HCT116 (cell line): ENCODE results near the gene ADGRV1. TPM values are rescaled to one million over a fixed set of nuclear protein-coding genes. Genes with fewer than 3 reads are reported as not detected.

ENCODE experiments used
- ATAC-seq: fragments of 200-7000 bp; cut with Tn5 transposase; 2 replicates; pipeline ENCODE4 v1.9.1; 2020; ENCODE audit warnings: mild to moderate bottlenecking, moderate library complexity
- BruUV-seq: library from RNA; stranded (reverse); fragments of 400-500 nt; replicated peaks from 2 replicates; lab custom pipeline; 2021; lab: Mats Ljungman, UMichigan
- CTCF ChIA-PET: fragments of 300-600 bp; sonication (Branson Sonifier 250); formaldehyde crosslinking; loops from one replicate; lab custom pipeline; 2021; ENCODE audit warnings: antibody characterized with exemption; lab: Charles Lee
- POLR2A ChIA-PET: fragments of 300-600, 350-600 bp; sonication (Branson Sonifier 250); formaldehyde crosslinking; loops from one replicate; lab custom pipeline; 2021; ENCODE audit warnings: antibody characterized with exemption; lab: Charles Lee
- RAD21 ChIA-PET, 2 experiments: fragments of 300-600 bp; sonication (Branson Sonifier 250); formaldehyde crosslinking; loops; one replicate each; lab custom pipeline; 2023; ENCODE audit warnings: low total read pairs in 2 of 2; ENCODE audit not compliant: uncharacterized antibody in 2 of 2, unreplicated experiment in 2 of 2, low non-redundant PET in 1 of 2; lab: Charles Lee
- DNase-seq: peaks from one replicate; pipeline ENCODE4 v3.0.0-alpha.2; 2010; ENCODE audit warnings: low read depth, low spot score
- H2AFZ ChIP-seq: fragments of 200-600 bp; shearing (Covaris generic), sonication (generic); 2 replicates; pipeline ENCODE4 v1.6.1; 2017; ENCODE audit warnings: low read depth, mixed run types, mixed read lengths, antibody characterized with exemption, low read length; ENCODE audit not compliant: poor library complexity, severe bottlenecking
- H3K27ac ChIP-seq: 2 replicates; pipeline ENCODE4 v1.5.1; 2012; ENCODE audit warnings: low read depth, low read length
- H3K27me3 ChIP-seq: fragments of 200-600 bp; sonication (generic); 2 replicates; pipeline ENCODE4 v1.6.1; 2016; ENCODE audit warnings: mixed run types, low read length, mixed read lengths; ENCODE audit not compliant: insufficient read depth
- H3K36me3 ChIP-seq, 2 experiments: fragments of 200-500 bp in 1 of 2; fragments of 200-600 bp in 1 of 2; sonication (Bioruptor generic) in 1 of 2; sonication (generic) in 1 of 2; 2 replicates each; pipeline versions ENCODE4 v1.5.1 to v1.6.1; 2014 to 2016; ENCODE audit warnings: low read length in 2 of 2, inconsistent platforms in 1 of 2, mixed read lengths in 1 of 2, mixed run types in 1 of 2; ENCODE audit not compliant: insufficient read depth in 2 of 2, control insufficient read depth in 1 of 2
- H3K4me1 ChIP-seq, 2 experiments: fragments of 200-600 bp in 1 of 2; sonication (generic) in 1 of 2; 2 replicates each; pipeline versions ENCODE4 v1.5.1 to v1.6.1; 2012 to 2017; ENCODE audit warnings: low read length in 2 of 2, inconsistent platforms in 1 of 2, mild to moderate bottlenecking in 1 of 2, mixed read lengths in 1 of 2, mixed run types in 1 of 2, moderate library complexity in 1 of 2; ENCODE audit not compliant: insufficient read depth in 2 of 2, control insufficient read depth in 1 of 2
- H3K4me2 ChIP-seq: fragments of 200-600 bp; sonication (generic); 2 replicates; pipeline ENCODE4 v1.6.1; 2017; ENCODE audit warnings: mixed run types, low read length, mixed read lengths
- H3K4me3 ChIP-seq, 2 experiments: fragments of 200-600 bp in 1 of 2; sonication (generic) in 1 of 2; replicated peaks in 1 of 2; 2 replicates each; pipeline ENCODE4 v1.5.1; 2011 to 2016; ENCODE audit warnings: low read length in 2 of 2, control low read depth in 1 of 2, low read depth in 1 of 2, mild to moderate bottlenecking in 1 of 2, mixed read lengths in 1 of 2, mixed run types in 1 of 2
- H3K79me2 ChIP-seq: fragments of 200-600 bp; sonication (generic); 2 replicates; pipeline ENCODE4 v1.6.1; 2017; ENCODE audit warnings: mild to moderate bottlenecking, mixed run types, low read length, moderate library complexity, mixed read lengths; ENCODE audit not compliant: insufficient read depth
- H3K9ac ChIP-seq: fragments of 200-600 bp; sonication (generic); 2 replicates; pipeline ENCODE4 v1.6.1; 2016; ENCODE audit warnings: low read length, mixed read lengths
- H3K9me2 ChIP-seq: fragments of 200-600 bp; sonication (generic), shearing (Covaris generic); 2 replicates; pipeline ENCODE4 v1.6.1; 2017; ENCODE audit warnings: mixed run types, mild to moderate bottlenecking, moderate library complexity; ENCODE audit not compliant: insufficient read depth
- H3K9me3 ChIP-seq, 2 experiments: fragments of 200-500 bp in 1 of 2; fragments of 200-600 bp in 1 of 2; sonication (Bioruptor generic) in 1 of 2; sonication (generic) in 1 of 2; 2 replicates each; pipeline ENCODE4 v1.6.1; 2014 to 2017; ENCODE audit warnings: low read length in 2 of 2, mixed read lengths in 2 of 2, inconsistent platforms in 1 of 2, low read depth in 1 of 2, mild to moderate bottlenecking in 1 of 2, mixed run types in 1 of 2, moderate library complexity in 1 of 2; ENCODE audit not compliant: control insufficient read depth in 1 of 2, insufficient read depth in 1 of 2
- H4K20me1 ChIP-seq: fragments of 200-600 bp; sonication (generic), shearing (Covaris generic); 2 replicates; pipeline ENCODE4 v1.6.1; 2017; ENCODE audit warnings: mixed run types, mild to moderate bottlenecking, moderate library complexity; ENCODE audit not compliant: insufficient read depth
- CBX3 ChIP-seq: IDR thresholded peaks from 2 replicates; pipeline ENCODE4 v1.6.1; 2012; ENCODE audit warnings: low read depth
- CEBPB ChIP-seq: IDR thresholded peaks from 2 replicates; pipeline ENCODE4 v1.6.1; 2012; ENCODE audit warnings: low read depth
- CTCF ChIP-seq, 3 experiments: fragments of 200-600 bp in 1 of 3; sonication (generic) in 1 of 3; IDR thresholded peaks in 2 of 3; conservative IDR thresholded peaks in 1 of 3; 2 replicates each; pipeline ENCODE4 v1.5.1; 2012 to 2017; ENCODE audit warnings: low read depth in 2 of 3, low read length in 2 of 3, antibody characterized with exemption in 1 of 3, borderline replicate concordance in 1 of 3, control low read depth in 1 of 3, mild to moderate bottlenecking in 1 of 3, mixed read lengths in 1 of 3, mixed run types in 1 of 3, moderate library complexity in 1 of 3; ENCODE audit not compliant: insufficient read depth in 1 of 3
- ELF1 ChIP-seq: IDR thresholded peaks from 2 replicates; pipeline ENCODE4 v1.6.1; 2012; ENCODE audit warnings: low read depth, borderline replicate concordance
- EZH2 ChIP-seq: fragments of 200-600 bp; sonication (generic); IDR thresholded peaks from 2 replicates; pipeline ENCODE4 v1.6.1; 2017; ENCODE audit warnings: antibody characterized with exemption, mixed run types
- JUND ChIP-seq: IDR thresholded peaks from 2 replicates; pipeline ENCODE4 v1.6.1; 2012
- MAX ChIP-seq: IDR thresholded peaks from 2 replicates; pipeline ENCODE4 v1.6.1; 2012
- POLR2AphosphoS5 ChIP-seq: IDR thresholded peaks from 2 replicates; pipeline ENCODE4 v1.6.1; 2011; ENCODE audit warnings: mild to moderate bottlenecking, low read depth, low read length, moderate library complexity
- RAD21 ChIP-seq: IDR thresholded peaks from 2 replicates; pipeline ENCODE4 v1.6.1; 2012; ENCODE audit warnings: low read depth, mild to moderate bottlenecking
- REST ChIP-seq: IDR thresholded peaks from 2 replicates; pipeline ENCODE4 v1.6.1; 2012; ENCODE audit warnings: low read depth
- SP1 ChIP-seq: IDR thresholded peaks from 2 replicates; pipeline ENCODE4 v1.6.1; 2012; ENCODE audit warnings: low read depth
- SRF ChIP-seq: IDR thresholded peaks from 2 replicates; pipeline ENCODE4 v1.6.1; 2012; ENCODE audit warnings: low read depth
- YY1 ChIP-seq: IDR thresholded peaks from 2 replicates; pipeline ENCODE4 v1.6.1; 2011; ENCODE audit warnings: low read length, low read depth, moderate library complexity, mild to moderate bottlenecking; ENCODE audit not compliant: insufficient replicate concordance; ENCODE audit errors: extremely low read depth
- ZBTB33 ChIP-seq: IDR thresholded peaks from 2 replicates; pipeline ENCODE4 v1.6.1; 2011; ENCODE audit warnings: mild to moderate bottlenecking, low read length, moderate library complexity; ENCODE audit not compliant: insufficient replicate concordance; ENCODE audit errors: extremely low read depth
- intact Hi-C: fragments of 100-400 bp; cut with micrococcal nuclease; formaldehyde crosslinking; loops from 2 replicates; pipeline ENCODE4 v1.10.0; 2022
- total RNA-seq: library from RNA; stranded (reverse); gene quantifications from one replicate; pipeline ENCODE4 v1.2.1, GENCODE V29; 2021; ENCODE audit not compliant: unreplicated experiment

The ADGRV1 gene
- total RNA-seq, 1 experiment from 2014 or later: 6.0 TPM

- no peaks in the 10 kb centered on the region for H3K9me3 ChIP-seq
- DNase-seq: no peak
- no peak for TF ChIP-seq ELF1
- TF ChIP-seq CEBPB: no peak
- no peak for TF ChIP-seq SRF
- TF ChIP-seq REST: no peak
- no TSS peak for BruUV-seq
- H4K20me1 ChIP-seq: no peaks in the 10 kb centered on the region
- no peaks in the 10 kb centered on the region for H3K36me3 ChIP-seq
- RAD21 ChIA-PET: no interaction called here
- CTCF ChIA-PET: no interaction called here
- H3K79me2 ChIP-seq: no peaks in the 10 kb centered on the region
- H3K27me3 ChIP-seq: no peaks in the 10 kb centered on the region
- no peak overlapping the region for H3K4me3 ChIP-seq
- no peaks in the 10 kb centered on the region for H3K9me2 ChIP-seq
- no peak overlapping the region for H2AFZ ChIP-seq
- POLR2A ChIA-PET: no interaction called here
- intact Hi-C loops: no loop called here
- no peak overlapping the region for H3K4me2 ChIP-seq
- no peak overlapping the region for H3K27ac ChIP-seq
- no peak overlapping the region for H3K9ac ChIP-seq
- no peak for ATAC-seq
- H3K4me1 ChIP-seq: no peaks in the 10 kb centered on the region
Measured at GRCh38 chr5:90834711-90835110, 276.1 kb downstream of the ADGRV1 start.

- intact Hi-C loops: no loop called here
- Histone ChIP-seq H3K4me3 (no peak overlapping the region), H3K36me3 (no peaks in the 10 kb centered on the region), H3K9ac (no peak overlapping the region), H3K9me3 (no peaks in the 10 kb centered on the region), H3K9me2 (peaks cover 2% of the 10 kb centered on the region; the same call in 1 of the 2 replicates), H3K27ac (no peak overlapping the region), H3K4me1 (no peaks in the 10 kb centered on the region), H3K4me2 (no peak overlapping the region), H2AFZ (no peak overlapping the region), H3K27me3 (no peaks in the 10 kb centered on the region), H4K20me1 (no peaks in the 10 kb centered on the region), H3K79me2 (no peaks in the 10 kb centered on the region)
- CTCF ChIA-PET: no interaction called here
- no peak for ATAC-seq
- no peak for DNase-seq
- RAD21 ChIA-PET: no interaction called here
- BruUV-seq: no TSS peak
- POLR2A ChIA-PET: no interaction called here
- TF ChIP-seq SP1 (no peak), CBX3 (no peak), YY1 (no peak), EZH2 (no peak), RAD21 (no peak), ZBTB33 (no peak), JUND (no peak), POLR2AphosphoS5 (no peak), CTCF (IDR thresholded peaks at IDR 0.05 in 2 of 3, conservative IDR thresholded peaks at IDR 0.05 in 1 of 3; ENCODE audit: borderline replicate concordance in 1 of 3, insufficient read depth in 1 of 3, low read depth in 2 of 3, low read length in 2 of 3) (no peak), MAX (no peak)
Measured at GRCh38 chr5:90843443-90843842, 284.8 kb downstream of the ADGRV1 start.
